ENCODE results near the gene MYO3B.
A peak's percentile ranks its signal among the peaks of the same experiment; 100 is the strongest.

MYO3B gene

DNA sequence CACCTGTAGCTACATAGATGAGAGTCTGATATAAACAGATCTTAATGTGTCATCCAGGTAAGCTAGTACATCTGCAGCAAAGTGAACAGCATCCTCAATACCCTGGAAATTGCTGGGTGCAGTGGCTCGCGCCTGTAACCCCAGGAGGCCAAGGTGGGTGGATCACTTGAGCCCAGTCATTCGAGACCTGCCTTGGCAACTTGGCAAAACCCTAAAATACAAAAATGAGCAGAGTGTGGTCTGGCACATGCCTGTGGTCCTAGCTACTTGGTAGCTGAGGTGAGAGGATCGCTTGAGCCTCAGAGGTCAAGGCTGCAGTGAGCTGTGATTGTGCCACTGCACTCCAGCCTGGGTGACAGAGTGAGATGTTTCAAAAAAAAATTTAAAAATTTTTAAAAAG lies 303.3 kb downstream of the MYO3B start:
- no peaks in the 10 kb centered on the region for H3K36me3 ChIP-seq (ENCODE audit: control insufficient read depth in 2 of 2, insufficient read depth in 1 of 2, low read length in 2 of 2)
- H3K27ac ChIP-seq (ENCODE audit: extremely low read depth, low read depth, low read length): no peak overlapping the region
- H3K4me1 ChIP-seq (ENCODE audit: control insufficient read depth, insufficient read depth, low read length): no peaks in the 10 kb centered on the region
- TF ChIP-seq ZNF426 (tag by site-specific recombination; IDR thresholded peaks at IDR 0.05): no peak
- no peak for TF ChIP-seq WT1 (tag by site-specific recombination; IDR thresholded peaks at IDR 0.05)
- TF ChIP-seq BCL11A (tag by site-specific recombination; IDR thresholded peaks at IDR 0.05; ENCODE audit: low read depth): no peak
- no peak for TF ChIP-seq ZNF184 (tag by site-specific recombination; IDR thresholded peaks at IDR 0.05)
- TF ChIP-seq, protein P1, sequence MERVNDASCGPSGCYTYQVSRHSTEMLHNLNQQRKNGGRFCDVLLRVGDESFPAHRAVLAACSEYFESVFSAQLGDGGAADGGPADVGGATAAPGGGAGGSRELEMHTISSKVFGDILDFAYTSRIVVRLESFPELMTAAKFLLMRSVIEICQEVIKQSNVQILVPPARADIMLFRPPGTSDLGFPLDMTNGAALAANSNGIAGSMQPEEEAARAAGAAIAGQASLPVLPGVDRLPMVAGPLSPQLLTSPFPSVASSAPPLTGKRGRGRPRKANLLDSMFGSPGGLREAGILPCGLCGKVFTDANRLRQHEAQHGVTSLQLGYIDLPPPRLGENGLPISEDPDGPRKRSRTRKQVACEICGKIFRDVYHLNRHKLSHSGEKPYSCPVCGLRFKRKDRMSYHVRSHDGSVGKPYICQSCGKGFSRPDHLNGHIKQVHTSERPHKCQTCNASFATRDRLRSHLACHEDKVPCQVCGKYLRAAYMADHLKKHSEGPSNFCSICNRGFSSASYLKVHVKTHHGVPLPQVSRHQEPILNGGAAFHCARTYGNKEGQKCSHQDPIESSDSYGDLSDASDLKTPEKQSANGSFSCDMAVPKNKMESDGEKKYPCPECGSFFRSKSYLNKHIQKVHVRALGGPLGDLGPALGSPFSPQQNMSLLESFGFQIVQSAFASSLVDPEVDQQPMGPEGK (tag by site-specific recombination; IDR thresholded peaks at IDR 0.05): no peak
- no peak for TF ChIP-seq SP3 (tag by site-specific recombination; IDR thresholded peaks at IDR 0.05)
- no peak for TF ChIP-seq ZNF391 (tag by site-specific recombination; IDR thresholded peaks at IDR 0.05; ENCODE audit: borderline replicate concordance, low read depth)
- POLR2A ChIA-PET: no interaction called here
- H3K4me3 ChIP-seq (ENCODE audit: low read depth, low read length): no peak overlapping the region
- no peaks in the 10 kb centered on the region for H3K9me3 ChIP-seq (ENCODE audit: control insufficient read depth, insufficient read depth, low read depth, low read length)
- CTCF ChIA-PET: interaction anchor here (0.6 kb wide), 1 partner anchor 10 kb away, joined by 4 read pairs; no protein-coding TSS in a partner anchor

DNA sequence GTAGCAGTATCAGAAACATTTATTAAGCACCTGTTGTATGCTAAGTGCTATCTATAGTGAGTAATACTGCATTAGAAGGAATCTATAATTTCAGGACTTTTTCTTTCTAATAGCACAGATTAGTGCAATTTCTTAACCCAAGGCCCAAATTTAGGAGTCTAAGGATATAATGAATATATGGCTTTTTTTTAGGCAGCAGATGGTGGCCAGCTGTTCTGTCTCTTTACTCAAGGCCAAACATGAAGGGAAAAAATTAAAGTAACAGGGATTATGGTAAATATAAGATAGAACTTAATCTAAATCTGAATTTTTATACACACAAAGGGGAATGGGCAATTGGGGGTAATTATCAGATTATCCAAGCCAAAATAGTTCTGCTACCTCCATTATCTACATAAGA lies 306.6 kb downstream of the MYO3B start:
- Histone ChIP-seq H3K4me1 (ENCODE audit: control insufficient read depth, insufficient read depth, low read length) (no peaks in the 10 kb centered on the region), H3K4me3 (ENCODE audit: low read depth, low read length) (no peak overlapping the region), H3K9me3 (ENCODE audit: control insufficient read depth, insufficient read depth, low read depth, low read length) (no peaks in the 10 kb centered on the region), H3K36me3 (ENCODE audit: control insufficient read depth in 2 of 2, insufficient read depth in 1 of 2, low read length in 2 of 2) (no peaks in the 10 kb centered on the region), H3K27ac (ENCODE audit: extremely low read depth, low read depth, low read length) (no peak overlapping the region)
- TF ChIP-seq FEZF1 (tag by site-specific recombination; IDR thresholded peaks at IDR 0.05): no peak
- no peak for TF ChIP-seq ZNF341 (tag by site-specific recombination; IDR thresholded peaks at IDR 0.05; ENCODE audit: low read depth)
- no peak for TF ChIP-seq RBAK (tag by site-specific recombination; IDR thresholded peaks at IDR 0.05)
- no peak for TF ChIP-seq ZNF214 (tag by site-specific recombination; IDR thresholded peaks at IDR 0.05; ENCODE audit: borderline replicate concordance)
- TF ChIP-seq ZNF521 (tag by site-specific recombination; IDR thresholded peaks at IDR 0.05): no peak
- TF ChIP-seq, protein P2, sequence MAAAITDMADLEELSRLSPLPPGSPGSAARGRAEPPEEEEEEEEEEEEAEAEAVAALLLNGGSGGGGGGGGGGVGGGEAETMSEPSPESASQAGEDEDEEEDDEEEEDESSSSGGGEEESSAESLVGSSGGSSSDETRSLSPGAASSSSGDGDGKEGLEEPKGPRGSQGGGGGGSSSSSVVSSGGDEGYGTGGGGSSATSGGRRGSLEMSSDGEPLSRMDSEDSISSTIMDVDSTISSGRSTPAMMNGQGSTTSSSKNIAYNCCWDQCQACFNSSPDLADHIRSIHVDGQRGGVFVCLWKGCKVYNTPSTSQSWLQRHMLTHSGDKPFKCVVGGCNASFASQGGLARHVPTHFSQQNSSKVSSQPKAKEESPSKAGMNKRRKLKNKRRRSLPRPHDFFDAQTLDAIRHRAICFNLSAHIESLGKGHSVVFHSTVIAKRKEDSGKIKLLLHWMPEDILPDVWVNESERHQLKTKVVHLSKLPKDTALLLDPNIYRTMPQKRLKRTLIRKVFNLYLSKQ (tag by site-specific recombination; IDR thresholded peaks at IDR 0.05; ENCODE audit: borderline replicate concordance): no peak
- no peak for TF ChIP-seq ZBTB48 (tag by site-specific recombination; IDR thresholded peaks at IDR 0.05)
- TF ChIP-seq ZNF837 (tag by site-specific recombination; IDR thresholded peaks at IDR 0.05): no peak
- ChIA-PET POLR2A (no interaction called here), CTCF (interaction anchor here (1.1 kb wide), 1 partner anchor 328 kb away, joined by 9 read pairs; no protein-coding TSS in a partner anchor)

DNA sequence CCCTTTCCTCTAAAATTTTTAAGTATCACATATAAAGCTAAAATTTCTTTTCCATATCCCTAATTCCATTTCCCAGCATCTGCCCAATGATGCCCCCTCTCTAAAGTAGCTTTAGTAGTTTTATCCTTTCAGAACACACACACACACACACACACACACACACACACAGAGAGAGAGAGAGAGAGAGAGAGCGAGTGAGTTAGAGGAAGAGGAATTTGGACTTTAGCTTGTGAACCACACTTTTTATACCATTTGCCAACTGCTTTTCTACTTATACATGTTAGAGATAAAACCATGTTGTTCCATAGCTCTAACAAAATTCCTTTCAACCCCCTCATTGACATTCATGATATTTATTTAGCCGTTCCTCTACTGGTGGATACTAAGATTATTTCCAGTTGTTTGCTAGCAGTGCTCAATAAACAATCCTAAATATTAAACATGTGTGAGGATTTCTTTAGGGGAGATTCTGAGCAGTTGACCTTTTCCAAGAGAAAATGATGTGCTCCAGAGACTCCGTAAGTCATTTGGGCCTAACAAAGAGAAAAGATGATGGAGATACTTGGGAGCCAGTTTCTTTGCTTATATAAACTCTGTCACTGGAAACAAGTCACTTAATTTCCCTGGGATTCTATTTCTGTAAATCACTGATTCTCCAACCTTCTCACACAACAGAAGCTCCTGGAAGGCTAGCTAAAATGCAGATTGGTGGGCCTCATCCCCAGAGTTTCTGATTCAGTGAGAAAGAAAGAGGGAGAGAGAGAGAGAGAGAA lies 307.5 kb downstream of the MYO3B start:
- Histone ChIP-seq H3K4me3 (ENCODE audit: low read depth, low read length) (no peak overlapping the region), H3K27ac (ENCODE audit: extremely low read depth, low read depth, low read length) (no peak overlapping the region), H3K36me3 (ENCODE audit: control insufficient read depth in 2 of 2, insufficient read depth in 1 of 2, low read length in 2 of 2) (no peaks in the 10 kb centered on the region), H3K4me1 (ENCODE audit: control insufficient read depth, insufficient read depth, low read length) (no peaks in the 10 kb centered on the region), H3K9me3 (ENCODE audit: control insufficient read depth, insufficient read depth, low read depth, low read length) (no peaks in the 10 kb centered on the region)
- TF ChIP-seq KLF10 (tag by site-specific recombination; IDR thresholded peaks at IDR 0.05): no peak
- peak; percentile 39; the same call in 1 of the 2 replicates for TF ChIP-seq ZNF596 (tag by site-specific recombination; IDR thresholded peaks at IDR 0.05)
- no peak for TF ChIP-seq ZNF140 (tag by site-specific recombination; IDR thresholded peaks at IDR 0.05)
- TF ChIP-seq, protein P3, sequence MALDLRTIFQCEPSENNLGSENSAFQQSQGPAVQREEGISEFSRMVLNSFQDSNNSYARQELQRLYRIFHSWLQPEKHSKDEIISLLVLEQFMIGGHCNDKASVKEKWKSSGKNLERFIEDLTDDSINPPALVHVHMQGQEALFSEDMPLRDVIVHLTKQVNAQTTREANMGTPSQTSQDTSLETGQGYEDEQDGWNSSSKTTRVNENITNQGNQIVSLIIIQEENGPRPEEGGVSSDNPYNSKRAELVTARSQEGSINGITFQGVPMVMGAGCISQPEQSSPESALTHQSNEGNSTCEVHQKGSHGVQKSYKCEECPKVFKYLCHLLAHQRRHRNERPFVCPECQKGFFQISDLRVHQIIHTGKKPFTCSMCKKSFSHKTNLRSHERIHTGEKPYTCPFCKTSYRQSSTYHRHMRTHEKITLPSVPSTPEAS (tag by site-specific recombination; IDR thresholded peaks at IDR 0.05): peak; percentile 39; the same call in 1 of the 2 replicates
- ChIA-PET POLR2A (no interaction called here), CTCF (interaction anchor here (1.1 to 1.8 kb wide), 3 partner anchors 9 to 330 kb away, joined by 6 to 9 read pairs (median 6); no protein-coding TSS in a partner anchor)

All from HEK293 (cell line).